Stimulated activated CD4-positive, alpha-beta T cell treated with anti-CD3 and anti-CD28 coated beads, Interleukin-4, amount 100 ng/mL, for 4 hours (primary cell): Measurements from ENCODE around the gene SLC5A6.

Experiments
- DNase-seq, 2 experiments: peaks; one replicate each; pipeline ENCODE4 v3.0.0-alpha.2; 2020

SLC5A6 gene

DNA sequence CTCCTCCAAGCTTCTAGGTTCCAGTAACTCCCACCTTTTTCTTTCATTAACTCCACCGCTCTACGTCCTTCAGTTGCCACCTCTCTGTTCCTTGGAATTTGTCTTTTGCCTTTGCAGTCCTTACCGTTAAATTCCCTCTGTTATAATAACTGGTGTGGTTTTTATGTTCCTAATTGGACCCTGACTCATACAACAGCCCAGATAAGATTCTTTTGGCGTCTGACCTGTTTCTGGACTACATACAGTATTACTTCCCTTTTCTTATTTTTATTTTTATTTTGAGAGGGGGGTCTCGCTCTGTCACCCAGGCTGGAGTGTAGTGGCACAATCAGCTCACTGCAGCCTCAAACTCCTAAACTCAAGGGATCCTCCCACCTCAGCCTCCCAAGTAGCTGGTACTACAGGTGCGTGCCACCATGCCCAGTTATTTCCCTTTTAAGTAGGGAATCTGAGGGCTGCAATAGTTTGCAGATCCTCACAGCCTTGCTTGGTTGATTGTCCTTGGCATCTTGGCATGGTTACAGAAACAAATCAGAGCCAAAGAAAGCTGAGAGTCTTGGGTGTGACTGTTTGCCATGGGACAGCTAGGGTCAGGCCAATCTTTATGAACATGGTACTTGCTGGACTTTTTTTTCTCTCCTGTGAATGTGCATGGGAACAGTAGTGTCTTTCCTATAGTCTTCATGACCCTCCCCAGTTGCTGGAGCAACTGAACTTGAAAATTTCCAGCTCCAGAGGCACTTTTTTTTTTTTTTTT lies 41.3 kb downstream of the SLC5A6 start:
- no peak for DNase-seq

DNA sequence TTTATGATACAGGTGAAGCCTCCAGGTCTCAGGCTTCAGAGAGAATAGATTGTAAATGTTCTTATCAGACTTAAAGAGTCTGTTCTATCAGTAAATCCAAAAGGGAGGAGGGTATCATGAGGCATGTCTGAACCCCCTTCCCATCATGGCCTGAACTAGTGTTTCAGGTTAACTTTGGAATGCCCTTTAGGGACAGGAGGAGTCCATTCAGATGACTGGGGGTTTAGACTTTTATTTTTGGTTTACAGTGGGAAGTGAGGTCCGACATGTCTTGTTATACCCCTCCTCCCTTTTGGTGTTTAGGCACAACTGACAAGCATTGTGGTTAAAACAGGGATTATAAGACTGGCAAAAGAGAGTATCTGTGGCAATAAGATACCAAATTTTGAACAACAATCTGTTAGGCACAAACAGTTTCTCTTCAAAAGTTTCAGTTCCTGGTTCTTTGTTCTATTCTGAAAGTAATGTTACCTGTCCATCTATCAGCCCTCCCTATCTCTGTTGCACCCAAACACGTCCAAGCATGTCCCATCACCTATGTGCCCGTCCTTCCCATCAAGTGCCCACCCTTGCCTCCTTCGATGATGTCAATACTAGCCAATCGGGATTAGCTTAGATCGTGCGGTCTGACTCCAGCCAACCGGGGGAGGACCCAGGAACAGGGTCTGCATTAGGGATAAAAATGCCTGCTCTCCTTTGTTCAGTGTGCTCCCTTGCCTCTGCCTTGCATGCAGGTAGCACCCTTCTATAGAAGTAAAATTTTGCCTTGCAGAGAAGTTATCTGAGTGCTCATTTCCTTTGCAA lies 46.9 kb downstream of the SLC5A6 start:
- DNase-seq = no peak

- DNase-seq = no peak
Observed at GRCh38 chr2:27162151-27163121, 49.6 kb downstream of the SLC5A6 start.

- no peak for DNase-seq
Observed at GRCh38 chr2:27160191-27160590, 51.9 kb downstream of the SLC5A6 start.

DNA sequence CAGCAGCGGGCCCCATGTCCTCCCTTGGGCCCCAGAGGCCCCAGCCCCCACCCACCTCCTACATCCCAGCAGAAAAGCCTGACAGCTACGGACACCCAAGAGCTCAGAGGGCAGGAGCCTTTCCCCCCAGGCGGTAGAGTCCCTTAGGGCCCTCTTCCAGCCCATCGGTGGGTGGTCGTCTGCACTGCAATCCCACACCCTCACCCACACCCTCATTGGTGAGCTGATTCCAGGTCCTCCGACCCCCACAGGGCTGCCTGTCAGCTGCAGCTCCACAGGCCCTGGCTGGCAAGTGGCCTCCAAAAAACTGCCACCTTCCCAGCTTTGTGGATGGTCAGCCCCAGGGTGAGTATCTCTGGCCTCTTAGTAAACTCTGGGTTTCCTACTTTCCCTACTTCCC lies 52.8 kb downstream of the SLC5A6 start:
- DNase-seq = no peak

DNA sequence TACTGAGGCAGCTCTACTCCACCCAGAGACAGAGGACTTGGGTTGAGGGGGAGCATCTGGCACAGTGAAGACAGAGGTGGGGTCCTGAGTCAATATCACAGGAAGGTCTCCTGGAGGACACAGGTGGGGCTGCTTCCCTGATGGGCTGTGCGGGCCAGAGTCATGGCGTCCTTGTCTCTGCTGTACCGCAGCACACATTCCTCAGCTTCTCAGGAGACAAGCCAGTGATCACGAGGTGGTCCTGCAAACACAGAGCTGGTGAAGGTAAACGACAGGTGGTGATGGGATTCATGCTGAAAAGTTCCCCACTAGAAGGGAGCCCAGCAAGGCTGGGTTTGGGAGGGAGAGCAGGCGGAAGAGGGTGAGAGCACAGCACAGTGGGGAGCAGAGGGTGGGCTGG lies 53.6 kb downstream of the SLC5A6 start:
- DNase-seq = no peak

GRCh38 chr2:27155069-27155520 lies 57.0 kb downstream of the SLC5A6 start:
- DNase-seq = no peak

- DNase-seq = no peak
Observed at GRCh38 chr2:27154488-27154887, 57.6 kb downstream of the SLC5A6 start.

GRCh38 chr2:27152796-27153464 lies 59.1 kb downstream of the SLC5A6 start:
- no peak for DNase-seq

DNA sequence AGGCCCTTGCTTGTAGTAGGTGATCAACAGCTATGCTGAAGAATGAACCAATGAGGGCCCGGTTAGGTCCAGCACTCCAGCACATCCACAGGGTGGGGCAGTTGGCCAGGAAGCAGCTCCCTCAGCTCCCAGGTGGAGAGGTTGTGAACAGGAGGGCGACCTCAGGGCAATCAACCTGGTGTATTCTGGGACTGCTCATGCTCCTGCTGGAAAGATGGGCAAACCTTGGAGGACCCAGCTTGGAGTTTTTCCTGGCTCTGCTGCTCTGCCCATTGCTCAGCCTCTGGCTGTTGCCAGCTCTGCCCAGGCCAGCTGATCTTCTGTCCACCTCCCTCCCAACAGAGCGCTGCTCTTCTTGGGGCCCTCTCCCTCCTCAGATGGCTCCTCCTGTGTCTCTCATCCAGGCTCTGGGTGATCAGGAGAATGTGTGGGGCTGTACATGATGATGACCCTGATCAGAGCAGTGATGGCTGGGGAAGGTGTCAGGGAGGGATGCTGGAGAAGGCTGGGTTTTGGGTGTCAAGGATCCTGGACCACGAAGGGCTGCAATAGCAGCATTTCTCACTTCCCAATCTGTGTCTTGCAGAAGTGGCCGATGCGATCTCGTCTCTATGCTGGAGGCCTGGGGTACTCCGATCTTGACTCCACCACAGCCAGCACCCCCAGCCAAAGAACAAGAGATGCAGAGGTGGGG lies 59.8 kb downstream of the SLC5A6 start:
- DNase-seq = no peak

DNA sequence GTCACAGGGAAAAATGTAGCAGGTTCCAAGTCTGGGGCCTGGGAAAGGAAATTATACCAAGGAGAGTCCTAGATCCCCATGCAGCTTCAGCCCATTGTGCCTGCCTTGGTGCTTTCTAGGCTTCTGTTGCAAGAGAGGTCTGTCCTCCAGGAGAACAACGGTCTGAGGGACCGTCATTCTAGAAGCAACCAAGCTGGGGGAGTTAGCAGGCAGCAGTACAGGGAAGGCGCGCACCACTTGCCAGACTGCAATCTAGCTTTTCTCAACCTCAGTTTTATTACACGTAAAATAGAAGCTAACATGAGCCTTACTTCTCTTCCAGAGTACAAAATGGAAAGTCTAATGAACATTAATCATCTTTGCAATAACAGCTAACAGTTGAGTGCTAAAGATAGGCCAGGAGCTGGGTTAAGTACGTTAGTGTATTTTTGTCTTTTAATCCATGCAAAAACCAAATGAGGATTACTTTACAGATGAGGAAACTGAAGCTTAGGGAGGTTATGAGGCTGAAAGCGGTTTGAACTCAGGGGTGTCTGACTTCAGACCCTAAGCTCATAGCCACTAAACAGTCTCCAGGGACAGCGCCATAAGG lies 61.3 kb downstream of the SLC5A6 start:
- no peak for DNase-seq
